Activated naive CD4-positive, alpha-beta T cell treated with anti-CD3 and anti-CD28 coated beads, Interleukin-2, amount 50 U/mL, for 24 hours (primary cell): ENCODE results near the gene DPP6.

Source experiments
- H3K27ac Mint-ChIP-seq: one replicate; pipeline ENCODE4 v1.8.0; 2021; ENCODE audit warnings: mild to moderate bottlenecking, mixed read lengths
- H3K27me3 Mint-ChIP-seq: one replicate; pipeline ENCODE4 v1.8.0; 2021; ENCODE audit warnings: mixed read lengths
- H3K36me3 Mint-ChIP-seq: one replicate; pipeline ENCODE4 v1.8.0; 2021; ENCODE audit warnings: mixed read lengths
- H3K4me1 Mint-ChIP-seq: one replicate; pipeline ENCODE4 v1.8.0; 2021; ENCODE audit warnings: mixed read lengths
- H3K4me3 Mint-ChIP-seq: one replicate; pipeline ENCODE4 v1.8.0; 2021; ENCODE audit warnings: mild to moderate bottlenecking, mixed read lengths
- H3K9me3 Mint-ChIP-seq: one replicate; pipeline ENCODE4 v1.8.0; 2021; ENCODE audit warnings: mixed read lengths

Gene DPP6

GRCh38 chr7:154419344-154419743, 367.1 kb downstream of the DPP6 start:
- H3K4me1 Mint-ChIP-seq, result no peaks in the 10 kb centered on the region
- no peaks in the 10 kb centered on the region for H3K36me3 Mint-ChIP-seq
- H3K4me3 Mint-ChIP-seq, result no peak overlapping the region
- H3K9me3 Mint-ChIP-seq, result peaks cover 9% of the 10 kb centered on the region
- no peak overlapping the region for H3K27ac Mint-ChIP-seq
- H3K27me3 Mint-ChIP-seq, result no peaks in the 10 kb centered on the region

DNA sequence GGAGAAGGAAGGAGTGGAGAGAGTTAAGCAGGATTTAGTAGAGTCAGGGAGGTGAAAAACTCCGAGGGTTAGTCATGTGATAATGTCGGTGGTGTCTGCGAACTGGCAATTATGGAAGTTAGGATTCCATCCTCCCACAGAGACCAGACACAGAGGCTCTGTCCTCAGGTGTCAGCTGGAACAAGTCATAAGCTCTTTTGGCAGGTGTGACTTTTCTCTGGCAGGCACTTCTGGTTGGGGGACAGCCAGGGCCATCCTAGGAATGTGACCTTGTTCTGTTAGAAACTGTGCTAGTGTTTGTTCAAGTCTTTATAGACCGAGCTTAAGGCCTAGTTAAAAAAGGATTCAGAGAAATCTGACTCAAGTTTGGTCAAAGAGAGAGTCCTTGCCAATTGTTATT, 371.0 kb downstream of the DPP6 start:
- H3K27me3 Mint-ChIP-seq, result no peaks in the 10 kb centered on the region
- H3K27ac Mint-ChIP-seq, result no peak overlapping the region
- H3K4me3 Mint-ChIP-seq, result no peak overlapping the region
- no peaks in the 10 kb centered on the region for H3K36me3 Mint-ChIP-seq
- H3K4me1 Mint-ChIP-seq, result no peaks in the 10 kb centered on the region
- peaks cover 3% of the 10 kb centered on the region for H3K9me3 Mint-ChIP-seq

DNA sequence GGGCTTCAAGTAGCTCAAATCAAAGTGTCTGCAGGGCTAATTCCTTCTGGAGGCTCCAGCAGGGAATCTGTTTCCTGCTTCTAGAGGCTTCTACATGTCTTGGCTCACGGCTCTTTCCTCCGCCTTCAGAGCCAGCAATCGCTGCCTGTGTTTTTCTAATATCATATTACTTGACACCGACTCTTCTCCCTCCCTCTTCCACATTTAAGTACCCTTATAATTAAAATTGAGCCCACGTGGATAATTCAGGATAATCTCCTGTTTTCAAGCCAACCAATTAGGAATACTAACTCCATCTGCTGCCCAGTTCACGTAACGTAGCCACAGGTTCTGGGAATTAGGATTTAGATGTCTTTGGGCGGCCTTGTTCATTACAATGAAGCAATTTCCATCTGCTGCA, 372.2 kb downstream of the DPP6 start:
- no peak overlapping the region for H3K27ac Mint-ChIP-seq
- H3K27me3 Mint-ChIP-seq, result no peaks in the 10 kb centered on the region
- no peaks in the 10 kb centered on the region for H3K4me1 Mint-ChIP-seq
- H3K36me3 Mint-ChIP-seq, result no peaks in the 10 kb centered on the region
- H3K4me3 Mint-ChIP-seq, result no peak overlapping the region
- peaks cover 3% of the 10 kb centered on the region for H3K9me3 Mint-ChIP-seq

DNA sequence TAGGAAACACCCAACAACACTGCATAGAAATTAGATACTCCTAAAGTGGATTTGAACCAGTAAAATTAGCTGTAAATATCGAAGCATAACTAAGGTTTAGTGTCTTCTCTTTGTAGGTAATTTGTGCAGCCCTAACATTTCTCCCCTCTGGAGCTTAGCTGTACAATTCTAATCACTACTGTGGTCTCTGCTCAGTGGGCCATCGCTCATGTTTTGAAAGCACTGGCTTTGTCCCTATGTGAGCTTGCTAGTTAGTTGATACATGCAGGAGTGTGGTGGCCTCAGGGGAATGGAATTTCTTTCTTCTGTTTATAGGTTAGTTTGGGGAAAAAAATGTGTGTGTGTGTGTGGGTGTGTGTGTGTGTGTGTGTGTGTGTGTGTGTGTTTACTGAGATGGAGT, 373.1 kb downstream of the DPP6 start:
- no peak overlapping the region for H3K4me3 Mint-ChIP-seq
- no peaks in the 10 kb centered on the region for H3K36me3 Mint-ChIP-seq
- no peaks in the 10 kb centered on the region for H3K27me3 Mint-ChIP-seq
- peaks cover 3% of the 10 kb centered on the region for H3K9me3 Mint-ChIP-seq
- H3K4me1 Mint-ChIP-seq, result no peaks in the 10 kb centered on the region
- H3K27ac Mint-ChIP-seq, result no peak overlapping the region

- Mint-ChIP-seq H3K4me3 (no peak overlapping the region), H3K27me3 (no peaks in the 10 kb centered on the region), H3K36me3 (no peaks in the 10 kb centered on the region), H3K4me1 (no peaks in the 10 kb centered on the region), H3K27ac (no peak overlapping the region), H3K9me3 (peaks cover 3% of the 10 kb centered on the region)
Observed at GRCh38 chr7:154426778-154427177, 374.6 kb downstream of the DPP6 start.

DNA sequence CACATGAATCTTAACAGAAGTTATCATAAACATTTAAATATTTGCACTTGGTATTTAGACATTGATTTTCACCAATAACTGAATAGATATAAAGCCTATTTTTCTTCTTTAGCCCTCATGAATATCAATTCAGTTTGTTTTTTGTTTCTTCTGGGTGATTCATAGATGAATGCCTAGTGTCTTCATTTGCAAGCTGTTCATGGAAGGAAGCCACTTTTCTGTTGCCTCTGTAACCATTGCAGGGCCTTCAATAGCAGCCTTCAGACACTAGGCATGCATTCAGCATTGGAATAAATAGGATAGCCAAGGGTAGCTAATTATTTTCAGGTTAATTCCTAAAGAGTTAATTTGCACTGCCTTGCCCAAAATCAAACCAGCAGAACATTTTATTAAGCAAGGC, 375.3 kb downstream of the DPP6 start:
- H3K27ac Mint-ChIP-seq, result no peak overlapping the region
- peaks cover 3% of the 10 kb centered on the region for H3K9me3 Mint-ChIP-seq
- no peaks in the 10 kb centered on the region for H3K27me3 Mint-ChIP-seq
- H3K36me3 Mint-ChIP-seq, result no peaks in the 10 kb centered on the region
- no peaks in the 10 kb centered on the region for H3K4me1 Mint-ChIP-seq
- no peak overlapping the region for H3K4me3 Mint-ChIP-seq

- Mint-ChIP-seq H3K36me3 (no peaks in the 10 kb centered on the region), H3K27me3 (no peaks in the 10 kb centered on the region), H3K4me1 (no peaks in the 10 kb centered on the region)
Observed at GRCh38 chr7:154429666-154430404, 377.6 kb downstream of the DPP6 start.

DNA sequence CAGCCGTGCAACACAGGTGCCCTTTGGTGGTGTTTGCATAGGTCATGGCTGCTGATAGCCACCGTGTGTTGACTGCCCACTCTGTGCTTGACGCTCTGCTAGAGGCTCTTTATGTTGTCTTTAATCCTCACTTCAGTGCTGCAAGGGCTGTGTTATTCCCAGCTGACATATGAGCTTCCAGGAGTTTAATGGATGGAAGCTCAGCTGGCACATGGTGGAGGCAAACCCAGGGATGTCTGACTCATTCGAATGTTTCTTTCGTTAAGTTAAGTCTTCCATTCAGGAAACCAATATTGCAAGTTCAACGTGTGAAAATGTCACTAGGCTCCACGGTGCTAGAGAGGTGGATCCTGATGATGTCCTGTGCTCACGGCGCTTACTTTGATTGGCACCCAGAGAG, 378.4 kb downstream of the DPP6 start:
- Mint-ChIP-seq H3K4me1 (no peaks in the 10 kb centered on the region), H3K36me3 (no peaks in the 10 kb centered on the region), H3K27ac (no peak overlapping the region), H3K27me3 (no peaks in the 10 kb centered on the region), H3K9me3 (no peaks in the 10 kb centered on the region), H3K4me3 (no peak overlapping the region)

More at GRCh38 chr7:154429666-154430404, 377.6 kb downstream of the DPP6 start:
- no peaks in the 10 kb centered on the region for H3K9me3 Mint-ChIP-seq
- H3K27ac Mint-ChIP-seq, result no peak overlapping the region
- no peak overlapping the region for H3K4me3 Mint-ChIP-seq

- Mint-ChIP-seq H3K36me3 (no peaks in the 10 kb centered on the region), H3K27me3 (no peaks in the 10 kb centered on the region), H3K9me3 (no peaks in the 10 kb centered on the region), H3K4me3 (no peak overlapping the region), H3K27ac (no peak overlapping the region), H3K4me1 (no peaks in the 10 kb centered on the region)
Observed at GRCh38 chr7:154431045-154431444, 378.8 kb downstream of the DPP6 start.

GRCh38 chr7:154433632-154434598, 381.7 kb downstream of the DPP6 start:
- no peak overlapping the region for H3K4me3 Mint-ChIP-seq
- H3K4me1 Mint-ChIP-seq, result no peaks in the 10 kb centered on the region
- H3K27me3 Mint-ChIP-seq, result peaks cover 1% of the 10 kb centered on the region
- H3K27ac Mint-ChIP-seq, result no peak overlapping the region
- H3K36me3 Mint-ChIP-seq, result no peaks in the 10 kb centered on the region
- no peaks in the 10 kb centered on the region for H3K9me3 Mint-ChIP-seq

DNA sequence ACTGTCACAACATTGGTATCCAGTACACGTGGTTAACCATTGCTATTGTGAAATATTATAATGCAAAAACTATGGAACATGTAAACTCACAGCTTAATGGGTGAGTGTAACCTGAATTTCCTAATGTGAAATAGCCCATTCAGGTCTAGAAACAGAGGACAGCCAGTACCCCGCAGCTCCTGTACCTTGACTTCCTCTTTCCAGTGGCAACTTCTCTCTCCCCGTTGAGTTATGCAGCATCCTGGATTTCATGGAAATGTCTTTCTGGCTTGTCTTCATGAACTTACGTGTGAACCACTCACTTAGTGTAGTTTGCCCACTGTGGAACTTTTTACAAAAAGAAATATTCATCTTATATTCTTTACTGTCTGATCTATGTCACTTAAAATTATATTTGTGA, 384.4 kb downstream of the DPP6 start:
- Mint-ChIP-seq H3K4me1 (no peaks in the 10 kb centered on the region), H3K27ac (no peak overlapping the region), H3K4me3 (no peak overlapping the region), H3K36me3 (no peaks in the 10 kb centered on the region), H3K9me3 (no peaks in the 10 kb centered on the region), H3K27me3 (peaks cover 1% of the 10 kb centered on the region)

DNA sequence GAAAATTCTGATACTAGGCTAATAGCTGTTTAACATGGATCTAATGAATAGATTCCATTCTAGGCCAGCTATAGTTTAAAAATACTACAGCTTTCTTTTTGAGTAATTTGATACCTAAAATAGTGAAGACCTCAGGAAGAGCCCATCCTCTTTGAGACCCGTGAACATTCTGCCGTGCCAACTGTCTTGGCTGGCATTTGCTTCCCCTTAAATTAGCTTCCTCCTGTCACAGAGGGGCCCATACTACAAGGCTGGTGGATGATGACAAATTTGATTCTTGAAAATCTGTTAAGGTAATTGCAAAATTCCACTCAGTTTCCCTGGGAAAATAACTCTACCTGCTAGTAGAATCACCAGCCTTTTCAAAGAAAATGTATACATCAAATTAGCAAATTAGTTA, 385.0 kb downstream of the DPP6 start:
- no peaks in the 10 kb centered on the region for H3K4me1 Mint-ChIP-seq
- peaks cover 1% of the 10 kb centered on the region for H3K27me3 Mint-ChIP-seq
- H3K9me3 Mint-ChIP-seq, result no peaks in the 10 kb centered on the region
- no peak overlapping the region for H3K27ac Mint-ChIP-seq
- no peak overlapping the region for H3K4me3 Mint-ChIP-seq
- H3K36me3 Mint-ChIP-seq, result no peaks in the 10 kb centered on the region

DNA sequence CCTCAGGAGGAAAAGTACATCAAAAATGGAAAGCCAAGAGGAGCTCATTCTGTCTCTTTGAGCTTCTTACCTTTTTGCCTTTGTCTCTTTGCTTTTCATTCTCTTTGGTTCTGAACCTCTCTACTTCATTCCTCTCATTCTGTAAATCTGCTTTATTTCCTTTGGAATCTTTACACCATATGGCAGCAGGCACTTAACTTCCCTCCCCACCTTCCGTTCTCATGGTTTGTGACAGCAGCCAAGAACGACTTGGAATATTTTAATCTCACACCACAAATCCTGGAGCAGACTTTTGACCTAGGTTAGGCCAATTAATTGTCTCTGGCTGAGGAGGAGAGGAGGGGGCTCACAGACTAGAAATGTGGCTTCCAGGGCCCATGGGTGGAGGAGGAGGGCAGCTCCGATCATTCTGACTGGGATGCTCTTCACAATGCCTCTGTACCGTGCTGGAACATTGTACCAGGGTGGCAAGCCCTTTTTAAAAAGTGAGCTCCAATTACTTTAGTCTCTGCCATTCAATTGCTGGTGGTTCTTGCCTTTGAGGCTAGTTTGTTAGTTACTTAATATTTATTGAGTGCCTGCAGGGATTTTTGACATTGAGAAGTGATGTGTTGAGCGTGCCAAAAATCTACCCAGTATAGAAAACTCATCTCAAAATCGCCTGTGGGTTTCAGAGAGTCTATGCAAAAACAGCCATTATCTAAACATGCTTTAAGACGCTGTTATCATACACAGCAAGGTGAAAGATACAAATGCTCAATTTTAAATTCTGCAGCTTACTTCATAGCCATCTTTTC, 386.6 kb downstream of the DPP6 start:
- Mint-ChIP-seq H3K27ac (no peak overlapping the region), H3K27me3 (peaks cover 1% of the 10 kb centered on the region), H3K9me3 (no peaks in the 10 kb centered on the region), H3K36me3 (no peaks in the 10 kb centered on the region), H3K4me3 (no peak overlapping the region), H3K4me1 (no peaks in the 10 kb centered on the region)

- Mint-ChIP-seq H3K27me3 (peaks cover 1% of the 10 kb centered on the region), H3K27ac (no peak overlapping the region), H3K4me3 (no peak overlapping the region), H3K9me3 (no peaks in the 10 kb centered on the region), H3K36me3 (no peaks in the 10 kb centered on the region), H3K4me1 (no peaks in the 10 kb centered on the region)
Observed at GRCh38 chr7:154440058-154440457, 387.9 kb downstream of the DPP6 start.

DNA sequence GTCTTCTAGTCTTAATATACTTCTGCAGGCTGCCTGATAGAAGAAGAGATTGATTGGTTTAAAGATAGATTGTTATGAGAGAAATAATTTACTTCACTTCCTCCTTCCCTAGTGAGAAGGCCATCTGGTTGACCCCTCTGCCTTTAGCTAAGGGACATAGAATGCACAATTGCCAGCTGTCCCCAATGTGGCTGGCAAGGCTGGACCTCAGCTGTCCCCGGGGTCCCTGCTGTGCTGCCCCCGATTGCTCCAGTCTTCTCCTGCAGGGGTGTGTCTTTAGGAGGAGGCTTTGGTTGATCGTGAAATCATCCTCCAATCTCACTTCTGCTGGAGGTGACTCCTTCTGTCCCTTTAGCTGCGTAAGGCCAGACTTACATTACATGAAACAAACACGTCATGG, 388.5 kb downstream of the DPP6 start:
- no peaks in the 10 kb centered on the region for H3K36me3 Mint-ChIP-seq
- no peak overlapping the region for H3K27ac Mint-ChIP-seq
- H3K4me1 Mint-ChIP-seq, result no peaks in the 10 kb centered on the region
- H3K27me3 Mint-ChIP-seq, result peaks cover 1% of the 10 kb centered on the region
- H3K9me3 Mint-ChIP-seq, result peaks cover 5% of the 10 kb centered on the region
- H3K4me3 Mint-ChIP-seq, result no peak overlapping the region
